Stimulated activated CD4-positive, alpha-beta T cell treated with anti-CD3 and anti-CD28 coated beads, Interleukin-15, amount 100 ng/mL, for 48 hours (primary cell): ENCODE measurements around the gene GMEB2.

Experiments used
- DNase-seq, 2 donors: peaks; one replicate each; pipeline ENCODE4 v3.0.0-alpha.2; 2020; ENCODE audit warnings: low read depth in 2 of 2

Gene GMEB2

DNA sequence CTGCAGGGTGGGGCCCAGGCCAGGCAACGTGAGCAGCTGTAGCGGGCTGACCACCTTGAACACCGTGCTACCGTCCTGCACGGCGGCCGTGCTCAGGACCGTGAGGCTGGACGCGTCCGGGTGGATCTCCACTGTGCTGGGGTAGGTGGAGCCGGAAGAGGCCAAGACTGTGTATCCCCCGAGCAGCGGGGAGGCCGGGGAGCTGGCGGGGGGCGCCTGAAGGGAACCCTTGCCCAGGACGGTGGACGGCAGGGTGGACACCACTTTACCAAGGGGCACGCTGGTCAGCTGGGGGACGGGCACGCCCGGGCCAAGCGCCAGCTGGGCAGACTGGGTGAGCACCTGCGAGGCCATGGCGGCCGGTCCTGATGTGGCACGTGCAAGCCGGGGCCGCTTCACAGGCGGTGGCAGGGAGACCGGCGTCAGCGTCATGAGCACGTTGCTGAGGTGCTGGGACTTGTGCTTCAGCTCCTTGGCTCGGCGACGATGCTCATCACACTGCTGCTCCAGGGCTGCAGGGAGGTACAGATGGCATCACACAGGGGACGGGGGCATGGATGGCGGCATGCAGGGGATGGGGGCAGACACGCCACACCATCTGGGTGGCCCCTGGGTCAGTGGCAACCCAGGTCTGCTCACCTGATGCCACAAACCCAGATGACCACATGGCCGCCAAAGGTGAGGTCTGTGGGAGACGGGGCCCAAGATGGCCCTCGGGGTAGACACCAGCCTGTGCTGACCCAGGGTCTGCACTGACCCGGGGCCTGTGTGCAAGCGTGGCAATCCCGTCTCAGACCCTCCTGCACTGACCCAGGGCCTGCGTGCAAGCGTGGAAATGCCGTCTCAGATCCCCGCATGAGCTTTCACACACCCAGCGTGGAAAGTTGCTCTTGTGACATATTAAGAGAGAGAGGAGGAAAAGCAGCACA is 36.4 kb downstream of the GMEB2 start:
- no peak for DNase-seq

DNA sequence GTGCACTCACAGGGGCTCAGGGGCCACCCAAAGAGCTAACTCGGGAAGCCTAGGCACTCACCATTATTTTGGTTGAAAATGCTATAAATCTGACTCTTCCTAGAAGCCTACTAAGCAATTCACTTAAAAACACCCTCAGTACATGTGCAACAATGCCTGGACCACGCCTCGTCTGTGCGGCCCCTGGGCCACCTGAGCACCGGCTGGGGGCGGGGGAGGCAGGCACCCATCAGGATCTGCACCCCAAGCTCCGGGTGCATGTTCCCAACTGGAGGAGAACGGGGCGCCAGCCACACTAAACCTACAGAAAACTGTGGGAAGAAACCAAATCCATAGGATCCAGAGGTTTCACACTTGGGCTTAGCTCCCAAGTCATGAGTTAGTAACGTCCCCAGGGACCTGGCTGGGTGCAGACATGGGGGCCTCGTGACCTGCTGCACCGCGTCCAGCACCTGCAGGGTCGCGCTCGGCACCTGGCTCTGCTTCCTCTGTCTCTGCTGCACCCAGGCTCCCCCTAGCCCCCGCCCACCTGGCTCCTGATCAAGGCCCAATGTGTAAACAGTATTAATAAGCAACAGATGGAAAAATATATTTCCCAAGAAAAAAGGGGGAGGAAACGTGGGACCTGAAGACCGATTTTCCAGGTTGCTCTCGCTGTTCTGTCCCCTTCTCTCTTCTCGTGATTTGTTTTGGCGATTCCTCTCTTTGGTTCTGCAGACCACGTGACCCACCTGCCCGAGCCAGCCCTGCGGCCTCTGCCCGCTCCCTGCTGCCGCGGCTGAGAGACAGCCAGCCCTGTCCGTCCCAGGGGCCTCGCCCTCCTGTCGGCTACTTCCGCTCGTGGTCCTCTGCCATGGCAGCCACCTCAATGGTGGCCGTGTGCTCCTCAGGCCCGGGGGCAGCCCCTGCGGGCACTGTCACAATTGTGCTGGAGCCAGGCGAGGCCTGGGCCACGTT is 37.4 kb downstream of the GMEB2 start:
- DNase-seq: no peak

DNA sequence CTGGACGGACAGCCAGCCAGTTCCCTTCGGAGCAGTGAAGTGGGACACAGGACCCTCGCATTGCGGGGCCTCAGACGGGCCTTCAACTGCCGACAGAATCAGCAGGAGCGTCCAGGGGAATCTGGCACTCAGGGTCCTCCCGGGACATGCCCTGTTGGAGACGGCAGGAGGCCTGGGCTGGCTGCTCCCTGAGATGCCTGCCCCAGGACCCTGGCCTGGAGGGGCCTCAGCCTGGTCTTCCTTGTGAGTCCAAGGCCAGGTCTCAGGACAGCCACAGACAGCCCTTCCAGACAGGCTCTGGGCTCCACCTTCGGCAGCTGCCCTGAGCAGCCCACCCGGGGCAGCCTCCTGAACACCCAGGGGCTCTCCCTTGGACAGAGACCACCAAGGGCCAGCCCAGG is 38.3 kb downstream of the GMEB2 start:
- no peak for DNase-seq

DNA sequence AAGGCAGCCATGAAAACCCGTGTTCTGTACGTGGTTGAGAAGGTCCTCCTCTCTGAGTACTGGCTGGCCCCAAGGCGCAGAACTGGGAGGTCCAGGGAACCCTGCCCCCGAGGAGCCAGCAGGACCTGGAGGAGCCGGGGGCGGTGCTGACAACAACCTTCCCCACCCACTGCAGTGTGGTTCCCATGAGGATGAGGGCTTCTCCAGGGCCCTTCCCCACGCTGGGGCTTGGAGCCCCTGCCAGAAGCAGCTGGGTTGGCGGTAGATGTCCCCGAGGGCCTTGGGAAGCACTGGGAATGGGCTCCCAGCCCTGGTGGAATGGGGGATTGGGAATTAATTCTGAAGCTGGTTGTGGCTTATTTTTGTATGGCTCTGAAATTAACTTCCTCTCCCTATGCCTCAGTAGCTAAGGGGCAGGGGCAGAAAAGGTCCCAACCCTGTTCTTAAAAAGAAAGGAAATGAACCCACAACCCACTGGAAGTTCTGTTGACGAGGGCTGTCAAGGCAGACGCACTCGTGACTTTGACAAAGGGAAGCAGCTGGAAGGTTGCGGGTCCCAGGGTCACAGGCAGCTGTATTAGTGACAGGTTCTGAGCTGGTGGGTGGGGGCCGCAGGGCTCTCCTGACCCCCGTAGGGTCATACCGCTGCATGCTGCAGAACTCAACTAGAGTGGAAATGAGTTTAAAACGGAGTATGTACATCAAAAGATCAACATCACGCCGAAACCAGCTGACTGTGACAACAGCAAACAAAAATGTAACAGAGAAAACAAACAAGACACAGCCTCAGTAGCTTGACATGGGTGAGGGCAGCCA is 38.9 kb downstream of the GMEB2 start:
- DNase-seq: no peak

DNA sequence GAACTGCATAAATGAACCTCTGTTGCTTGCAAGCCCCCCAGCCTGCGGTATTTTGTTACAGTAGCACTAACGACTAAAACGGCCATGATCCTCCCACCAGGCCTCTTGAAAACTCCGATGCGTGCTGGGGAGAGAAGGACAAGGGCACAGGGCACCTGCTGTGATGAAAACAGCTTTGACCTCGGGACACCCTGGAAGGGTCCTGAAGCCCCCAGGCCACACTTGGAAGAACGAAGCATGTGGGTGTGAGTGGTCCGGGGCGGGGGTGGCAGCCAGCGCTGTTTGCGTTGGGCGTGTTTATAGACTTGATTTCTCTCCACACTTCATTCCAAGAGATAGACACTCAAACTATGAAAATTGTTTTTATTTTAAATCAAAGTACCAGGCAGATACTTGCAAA is 39.6 kb downstream of the GMEB2 start:
- no peak for DNase-seq

DNA sequence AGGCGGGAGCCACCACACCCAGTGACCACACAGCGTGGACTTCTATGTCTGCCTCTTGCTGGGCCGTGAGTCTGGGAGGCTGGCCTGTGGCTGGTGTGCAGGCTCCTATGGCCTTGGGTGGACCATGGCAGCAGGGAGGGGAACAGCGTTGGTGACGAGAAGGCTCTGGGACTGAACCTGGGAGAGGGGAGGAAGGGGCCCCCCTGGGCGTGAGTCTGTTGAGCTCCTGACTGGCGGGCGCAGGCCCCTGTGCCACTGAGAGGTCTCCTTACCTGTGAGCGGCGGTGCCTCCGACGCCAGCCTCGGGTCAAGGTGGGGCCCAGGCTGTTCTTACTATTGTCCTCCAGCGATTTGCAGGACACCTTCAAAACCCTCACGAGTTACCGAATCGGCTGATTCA is 40.1 kb downstream of the GMEB2 start:
- DNase-seq: no peak

DNA sequence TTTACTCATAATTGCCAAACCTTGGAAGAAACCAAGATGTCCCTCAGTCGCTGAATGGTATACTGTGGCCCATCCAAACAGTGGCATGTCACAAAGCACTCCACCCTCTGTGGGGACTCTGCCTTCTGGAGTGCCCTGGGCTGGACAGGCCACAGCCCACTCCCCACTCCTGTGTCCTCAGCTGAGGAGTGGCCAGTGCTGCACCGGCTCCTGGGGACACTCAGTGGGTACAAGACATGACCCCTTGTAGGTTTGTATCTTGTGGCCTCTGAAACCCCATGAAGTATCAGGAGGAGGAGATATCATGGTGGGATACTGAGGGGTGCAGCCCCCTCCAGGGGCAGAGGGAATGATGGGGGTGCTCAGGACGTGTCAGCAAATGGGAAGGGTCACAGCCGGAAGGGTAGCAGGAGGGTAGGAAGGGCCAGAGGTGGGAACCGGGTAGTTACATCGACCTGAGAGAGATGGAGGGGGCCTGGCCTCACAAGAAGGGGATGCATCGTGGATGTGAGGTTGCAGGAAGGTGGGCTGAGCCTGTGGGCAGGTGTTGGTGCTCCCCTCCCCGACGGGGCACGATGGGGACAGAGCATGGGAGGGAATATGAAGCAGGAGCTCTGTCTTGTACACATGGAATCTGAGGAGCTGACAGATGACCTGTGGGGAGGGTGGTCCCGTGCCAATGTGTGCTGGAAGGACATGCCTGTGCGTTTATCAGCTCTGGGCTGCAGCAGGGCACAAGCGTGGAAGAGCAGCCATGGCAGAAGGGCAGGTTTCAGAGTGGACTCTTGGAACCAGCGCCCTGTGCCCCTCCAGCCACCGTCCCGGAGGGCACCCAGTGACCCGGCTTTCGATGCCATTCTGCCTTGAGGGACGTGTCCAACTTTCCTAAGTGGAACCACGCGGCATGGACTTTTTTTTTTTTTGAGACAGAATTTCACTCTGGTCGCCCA is 41.0 kb downstream of the GMEB2 start:
- DNase-seq: no peak

DNA sequence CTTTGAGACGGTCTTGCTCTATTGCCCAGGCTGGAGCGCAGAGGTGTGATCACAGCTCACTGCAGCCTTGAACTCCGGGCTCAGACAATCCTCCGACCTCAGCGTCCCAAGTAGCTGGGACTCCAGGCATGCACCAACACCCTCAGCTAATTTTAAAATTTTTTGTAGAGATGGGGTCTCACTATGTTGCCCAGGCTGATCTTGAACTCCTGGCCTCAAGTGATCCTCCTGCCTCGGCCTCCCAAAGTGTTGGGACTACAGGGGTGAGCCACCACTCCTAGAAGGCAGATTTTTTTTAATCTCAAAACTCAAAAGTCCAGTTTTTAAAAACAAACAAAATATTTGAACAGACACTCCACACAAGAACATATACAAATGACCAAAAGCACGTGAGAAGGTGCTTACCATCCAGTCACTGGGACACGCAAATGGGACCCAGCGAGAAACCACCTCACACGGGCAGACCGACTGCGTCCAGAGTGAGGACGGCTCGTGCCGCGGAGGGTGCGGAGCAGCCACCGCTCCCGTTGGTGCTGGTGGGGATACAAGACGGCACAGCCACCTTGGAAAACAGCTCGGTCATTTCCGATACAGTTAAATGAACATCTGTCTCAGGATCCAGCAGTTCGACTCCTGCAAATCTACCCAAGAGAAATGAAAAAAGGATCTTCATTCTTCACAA is 44.4 kb downstream of the GMEB2 start:
- no peak for DNase-seq

DNA sequence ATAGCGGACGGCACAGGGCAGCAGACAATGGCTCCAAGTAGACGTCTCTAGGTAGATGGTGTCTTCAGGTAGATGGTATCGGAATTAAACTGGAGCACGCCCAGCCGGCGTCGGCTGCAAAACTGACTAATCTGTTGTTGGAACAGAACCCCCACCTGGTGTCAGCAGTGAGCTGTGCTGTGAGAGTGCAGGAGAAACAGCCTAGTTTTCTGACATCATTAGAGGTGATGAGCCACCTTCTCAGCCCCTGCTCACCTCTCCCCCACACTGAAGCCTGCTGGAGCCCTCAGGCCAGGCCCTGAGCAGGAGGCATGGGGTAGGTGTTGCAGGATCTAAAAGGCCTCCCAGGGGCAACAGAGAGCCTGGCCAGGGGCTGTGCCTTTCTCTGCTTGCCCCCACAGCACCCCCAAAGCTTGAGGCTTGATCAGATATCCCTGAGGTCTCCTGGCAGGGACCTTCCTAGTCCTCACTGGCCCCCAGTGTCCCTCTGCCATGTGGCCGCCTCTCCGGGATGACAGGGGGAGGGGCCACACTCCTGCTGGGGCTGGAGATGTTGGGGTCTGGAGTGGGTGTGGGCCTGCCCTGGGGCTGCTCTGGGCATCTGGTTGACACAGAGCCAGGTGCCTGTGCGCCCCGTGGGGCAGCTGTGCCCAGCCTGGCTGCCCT is 46.0 kb downstream of the GMEB2 start:
- peak; percentile 49 to 60 for DNase-seq

DNA sequence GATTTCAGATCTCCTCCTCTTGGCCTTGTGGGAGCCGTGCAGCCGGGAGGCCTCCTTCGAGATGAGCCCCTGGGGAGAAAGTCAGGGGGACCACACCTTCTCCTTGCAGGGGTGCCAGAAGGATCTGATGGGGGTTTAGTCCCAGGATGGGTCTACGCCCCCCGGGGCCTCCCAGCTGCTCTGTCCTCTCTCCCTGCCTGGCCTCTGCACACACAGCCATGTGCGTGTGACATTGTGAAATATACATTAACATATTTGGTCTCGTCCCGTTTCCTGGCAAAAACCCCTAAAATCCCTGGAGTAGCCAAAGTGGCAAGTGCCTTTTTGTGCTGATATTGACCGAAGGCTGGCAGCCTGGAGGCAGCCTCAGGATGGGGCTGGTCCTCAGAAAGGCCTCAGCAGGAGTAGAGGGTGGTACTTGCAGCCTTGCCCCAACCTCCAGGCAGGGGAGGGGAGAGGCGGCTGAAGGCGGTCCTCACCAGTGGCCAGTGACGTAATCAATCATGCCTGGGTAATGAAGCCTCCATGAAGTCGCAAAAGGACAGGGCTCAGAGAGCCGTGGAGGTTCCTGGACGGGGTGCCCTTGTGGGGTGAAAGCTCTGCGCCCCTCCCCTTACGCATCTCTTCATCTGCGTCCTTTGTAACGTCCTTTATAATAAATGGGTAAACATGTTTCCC is 47.7 kb downstream of the GMEB2 start:
- DNase-seq: no peak

DNA sequence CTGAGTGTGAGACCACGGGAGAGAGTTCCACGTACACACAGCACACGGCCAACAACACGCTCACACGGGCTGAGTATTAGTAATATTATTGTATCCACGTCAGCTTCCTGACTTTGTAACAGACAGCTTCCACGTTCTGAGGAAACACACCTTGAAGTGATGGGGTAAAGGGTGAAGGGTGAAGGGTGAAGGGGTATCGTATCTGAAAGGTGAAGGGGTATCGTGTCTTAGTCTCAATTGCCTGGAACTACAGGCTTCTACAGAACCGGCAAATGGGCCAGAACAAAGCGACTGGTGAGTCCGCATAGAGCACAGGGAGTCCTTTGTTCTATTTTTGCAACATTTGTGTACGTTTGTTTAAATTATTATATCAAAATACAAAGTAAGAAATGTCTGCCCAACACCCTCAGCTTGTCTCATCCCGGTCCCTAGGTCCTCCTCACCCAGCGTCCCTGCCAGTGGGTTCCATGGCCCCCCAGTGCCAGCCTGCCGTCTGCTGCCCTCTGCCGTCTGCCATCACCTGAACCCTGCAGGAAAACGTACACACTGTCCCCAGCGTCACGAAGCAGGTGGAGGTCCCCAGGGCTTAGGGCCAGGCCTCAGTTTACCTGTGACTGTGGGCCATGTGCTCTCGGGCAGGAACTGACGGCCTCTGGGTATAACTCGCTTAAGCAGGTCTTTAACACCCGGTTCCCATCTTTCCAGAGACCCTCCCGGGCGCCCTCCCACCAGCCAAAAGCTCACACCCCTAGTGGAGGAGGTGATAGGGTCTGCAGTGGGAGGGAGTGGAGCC is 48.5 kb downstream of the GMEB2 start:
- no peak for DNase-seq

DNA sequence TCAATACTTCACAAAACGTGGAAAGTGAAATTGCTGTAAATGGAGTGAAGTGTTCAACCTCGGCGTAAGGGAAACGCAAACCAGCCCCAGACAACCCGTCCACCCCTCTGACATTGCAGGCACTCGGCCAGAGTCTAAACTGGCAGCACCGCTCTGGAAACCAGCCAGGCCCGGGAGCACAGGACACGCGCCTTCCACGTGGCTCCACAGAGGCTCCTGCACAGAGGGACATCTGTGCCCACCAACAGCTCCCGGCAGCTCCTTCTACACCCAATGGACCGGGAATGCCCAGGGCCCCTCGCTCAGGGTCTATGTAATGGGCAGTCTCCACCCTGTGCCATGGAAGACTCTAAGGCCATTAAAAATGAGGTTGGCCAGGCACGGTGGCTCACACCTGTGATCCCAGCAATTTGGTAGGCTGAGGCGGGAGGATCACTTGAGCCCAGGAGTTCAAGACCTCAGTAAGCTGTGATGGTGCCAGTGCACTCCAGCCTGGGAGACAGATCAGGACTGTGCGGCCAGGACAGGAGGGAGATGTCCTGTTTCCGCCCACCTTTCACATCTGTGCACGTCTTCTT is 49.5 kb downstream of the GMEB2 start:
- no peak for DNase-seq

DNA sequence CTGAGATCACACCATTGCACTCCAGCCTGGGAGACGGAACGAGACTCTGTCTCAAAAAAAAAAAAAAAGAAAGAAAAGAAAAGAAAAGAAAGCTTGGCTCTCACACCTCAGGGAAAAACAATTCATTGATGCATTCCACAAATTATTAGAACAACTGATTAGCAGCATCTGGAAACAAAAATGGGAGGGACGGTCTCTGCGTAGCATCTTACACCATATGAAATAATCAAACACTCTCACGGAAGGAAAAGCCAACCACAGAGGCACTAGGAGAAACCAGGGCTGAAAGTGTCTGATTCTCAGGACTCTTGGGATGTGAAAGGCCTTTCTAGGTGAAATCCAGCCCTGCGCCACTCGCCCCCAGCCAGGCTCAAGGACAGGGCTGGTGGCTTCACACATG is 50.6 kb downstream of the GMEB2 start:
- DNase-seq: no peak

DNA sequence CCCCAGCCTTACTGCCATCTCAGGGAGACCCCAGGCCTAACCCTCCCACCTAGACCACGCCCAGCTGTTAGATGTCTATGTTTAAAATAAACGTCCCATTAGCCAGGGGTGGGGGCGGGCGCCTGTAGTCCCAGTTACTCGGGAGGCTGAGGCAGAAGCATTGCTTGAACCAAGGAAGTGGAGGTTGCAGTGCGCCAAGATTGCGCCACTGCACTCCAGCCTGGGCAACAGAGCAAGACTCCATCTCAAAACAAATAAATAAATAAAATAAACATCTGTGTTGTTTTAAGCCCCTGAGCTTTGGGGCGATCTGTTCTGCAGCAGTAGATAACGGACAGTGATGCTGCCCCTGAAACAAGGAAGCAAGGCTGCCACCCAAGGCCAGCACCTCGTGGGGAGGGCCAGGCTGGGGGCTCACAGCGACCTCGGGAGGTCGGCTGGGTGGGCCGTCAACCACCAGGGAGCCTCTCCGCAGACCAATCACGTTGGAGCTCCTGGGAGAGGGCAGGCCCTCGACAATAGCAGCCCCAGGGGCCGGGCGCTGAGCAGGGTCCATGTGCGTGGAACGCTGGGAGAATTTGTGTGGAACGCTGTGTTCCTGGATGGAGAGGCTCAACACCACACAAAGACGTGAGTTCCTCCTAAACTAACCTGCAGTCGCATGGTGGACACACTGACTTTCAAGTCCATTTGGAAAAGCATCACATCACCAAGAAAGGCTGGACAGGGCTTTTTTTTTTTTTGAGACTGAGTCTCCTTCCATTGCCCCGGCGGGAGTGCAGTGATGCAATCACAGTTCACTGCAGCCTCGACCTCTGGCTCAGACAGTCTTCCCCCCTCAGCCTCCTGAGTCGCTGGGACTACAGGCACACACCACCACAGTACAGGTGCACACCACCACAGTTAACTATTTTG is 51.8 kb downstream of the GMEB2 start:
- DNase-seq: no peak

DNA sequence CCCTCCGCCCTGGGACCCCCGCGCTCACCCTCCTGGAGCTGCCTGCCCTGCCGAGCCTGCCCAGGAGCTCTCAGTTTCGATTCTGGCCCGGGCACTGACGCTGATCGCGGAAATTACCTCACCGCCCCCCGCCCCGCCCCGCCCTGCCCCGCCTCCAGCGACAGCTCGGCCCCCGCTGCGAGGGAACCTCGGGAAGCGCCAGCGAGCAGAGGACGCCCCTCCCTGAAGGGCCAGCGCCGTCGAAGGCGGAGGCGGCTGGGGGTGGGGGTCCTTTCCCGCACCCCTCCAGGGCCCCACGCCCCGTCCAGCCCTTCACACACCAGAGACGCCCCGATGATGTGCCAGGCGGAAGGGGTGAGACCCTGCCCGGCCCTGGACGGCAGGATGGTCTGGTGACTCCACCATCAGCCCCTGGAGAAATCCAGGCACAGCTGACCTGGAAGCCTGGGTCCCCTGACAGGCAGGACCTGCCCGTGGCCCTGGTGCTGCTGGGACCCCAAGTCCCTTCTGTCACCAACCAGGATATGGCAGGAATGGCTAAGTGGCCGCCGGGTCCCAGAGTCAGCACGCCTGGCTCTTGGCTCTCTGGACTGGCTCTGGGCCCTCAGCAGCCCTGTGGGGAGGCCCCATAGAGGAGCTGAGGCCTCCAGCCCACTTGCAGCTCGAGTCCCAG is 52.6 kb downstream of the GMEB2 start, which contains the start of gene HELZ2:
HELZ2 (minus strand) TSS at position 84 of the 673 bp plus-strand sequence. CDS start 1,854 bp downstream, outside the sequence.
- DNase-seq: no peak

DNA sequence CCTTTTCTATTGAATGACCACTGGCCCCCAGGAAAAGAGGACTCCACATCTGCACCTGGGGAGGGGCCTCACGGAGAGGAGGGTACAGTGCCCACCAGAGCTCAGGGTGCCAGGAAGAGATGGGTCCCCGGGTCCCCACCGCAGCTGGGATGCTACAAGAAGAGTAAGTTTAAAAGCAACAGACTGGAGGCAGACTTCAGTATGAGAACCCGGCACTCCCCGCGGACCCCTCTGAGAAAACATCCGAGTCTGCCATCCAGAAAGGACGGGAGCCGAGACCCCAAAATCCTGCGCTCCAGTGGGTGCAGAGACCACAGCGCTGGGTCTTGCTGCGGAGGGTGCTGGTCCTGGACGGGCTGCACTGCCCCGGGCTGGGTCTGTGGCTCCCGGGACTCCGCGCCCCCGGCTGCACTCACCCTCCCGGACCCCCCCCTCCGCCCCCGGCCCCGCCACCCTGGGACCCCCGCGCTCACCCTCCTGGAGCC is 53.2 kb downstream of the GMEB2 start:
- DNase-seq: no peak
